Astrocyte (in vitro differentiated cells and primary cell): ENCODE data around the gene ADGRA1. TPM values are rescaled to one million over a fixed set of nuclear protein-coding genes. Genes with fewer than 3 reads are reported as not detected.

Source experiments
- DNase-seq: peaks from one replicate; pipeline ENCODE4 v3.0.0-alpha.2; 2010; ENCODE audit warnings: low read depth
- FAIRE-seq: peaks from 2 replicates; lab custom pipeline; 2011; peaks lifted over from hg19 to GRCh38; lab: Jason Lieb, UNC
- H2AFZ ChIP-seq: 2 replicates; pipeline ENCODE4 v1.6.0; 2012; ENCODE audit warnings: low read depth, low read length, inconsistent platforms
- H3K27ac ChIP-seq: 2 replicates; pipeline ENCODE4 v1.5.1; 2011; ENCODE audit warnings: low read depth, low read length, inconsistent platforms
- H3K27me3 ChIP-seq: 2 replicates; pipeline ENCODE4 v1.6.0; 2011; ENCODE audit warnings: low read length, inconsistent platforms; ENCODE audit not compliant: insufficient read depth
- H3K36me3 ChIP-seq: 2 replicates; pipeline ENCODE4 v1.5.1; 2011; ENCODE audit warnings: low read length, inconsistent platforms; ENCODE audit not compliant: insufficient read depth
- H3K4me1 ChIP-seq: 2 replicates; pipeline ENCODE4 v1.5.1; 2011; ENCODE audit warnings: low read length, inconsistent platforms; ENCODE audit not compliant: insufficient read depth
- H3K4me2 ChIP-seq: 2 replicates; pipeline ENCODE4 v1.6.0; 2012; ENCODE audit warnings: low read length, inconsistent platforms
- H3K4me3 ChIP-seq: 2 replicates; pipeline ENCODE4 v1.5.1; 2011; ENCODE audit warnings: low read depth, mild to moderate bottlenecking, low read length, inconsistent platforms; ENCODE audit not compliant: insufficient read depth
- H3K79me2 ChIP-seq: 2 replicates; pipeline ENCODE4 v1.6.0; 2012; ENCODE audit warnings: mild to moderate bottlenecking, low read length, inconsistent platforms; ENCODE audit not compliant: insufficient read depth
- H3K9ac ChIP-seq: 2 replicates; pipeline ENCODE4 v1.6.0; 2012; ENCODE audit warnings: mild to moderate bottlenecking, low read length, inconsistent platforms
- H3K9me3 ChIP-seq: 2 replicates; pipeline ENCODE4 v1.5.1; 2012; ENCODE audit warnings: low read depth, mild to moderate bottlenecking, low read length, inconsistent platforms; ENCODE audit not compliant: insufficient read depth
- H4K20me1 ChIP-seq: 2 replicates; pipeline ENCODE4 v1.6.0; 2012; ENCODE audit warnings: low read length, inconsistent platforms; ENCODE audit not compliant: insufficient read depth
- H3K27ac Mint-ChIP-seq: one replicate; pipeline ENCODE4 v1.8.0; 2021; ENCODE audit warnings: mild to moderate bottlenecking, mixed read lengths; ENCODE audit not compliant: unreplicated experiment
- H3K27me3 Mint-ChIP-seq: one replicate; pipeline ENCODE4 v1.8.0; 2021; ENCODE audit warnings: low read depth, mixed read lengths; ENCODE audit not compliant: unreplicated experiment
- H3K36me3 Mint-ChIP-seq: one replicate; pipeline ENCODE4 v1.8.0; 2021; ENCODE audit warnings: low read depth, mixed read lengths; ENCODE audit not compliant: unreplicated experiment
- H3K4me1 Mint-ChIP-seq: one replicate; pipeline ENCODE4 v1.8.0; 2021; ENCODE audit warnings: low read depth, mixed read lengths; ENCODE audit not compliant: unreplicated experiment
- H3K4me3 Mint-ChIP-seq: one replicate; pipeline ENCODE4 v1.8.0; 2021; ENCODE audit warnings: mild to moderate bottlenecking, moderate library complexity, mixed read lengths; ENCODE audit not compliant: unreplicated experiment
- H3K9me3 Mint-ChIP-seq: one replicate; pipeline ENCODE4 v1.8.0; 2021; ENCODE audit warnings: mild to moderate bottlenecking, mixed read lengths; ENCODE audit not compliant: unreplicated experiment
- CTCF ChIP-seq: IDR thresholded peaks from 2 replicates; pipeline ENCODE4 v1.5.1; 2011; ENCODE audit warnings: low read depth, mild to moderate bottlenecking, inconsistent platforms, low read length, moderate library complexity; ENCODE audit not compliant: insufficient read depth
- EZH2 ChIP-seq: IDR thresholded peaks from 2 replicates; pipeline ENCODE4 v1.6.1; 2012; ENCODE audit warnings: mild to moderate bottlenecking, low read length, inconsistent platforms; ENCODE audit not compliant: insufficient read depth
- total RNA-seq: library from RNA; stranded (reverse); gene quantifications from 2 replicates; pipeline ENCODE4 v1.2.1, GENCODE V29; 2021

The ADGRA1 gene
- total RNA-seq, 1 donor from 2014 or later, result not detected

DNA sequence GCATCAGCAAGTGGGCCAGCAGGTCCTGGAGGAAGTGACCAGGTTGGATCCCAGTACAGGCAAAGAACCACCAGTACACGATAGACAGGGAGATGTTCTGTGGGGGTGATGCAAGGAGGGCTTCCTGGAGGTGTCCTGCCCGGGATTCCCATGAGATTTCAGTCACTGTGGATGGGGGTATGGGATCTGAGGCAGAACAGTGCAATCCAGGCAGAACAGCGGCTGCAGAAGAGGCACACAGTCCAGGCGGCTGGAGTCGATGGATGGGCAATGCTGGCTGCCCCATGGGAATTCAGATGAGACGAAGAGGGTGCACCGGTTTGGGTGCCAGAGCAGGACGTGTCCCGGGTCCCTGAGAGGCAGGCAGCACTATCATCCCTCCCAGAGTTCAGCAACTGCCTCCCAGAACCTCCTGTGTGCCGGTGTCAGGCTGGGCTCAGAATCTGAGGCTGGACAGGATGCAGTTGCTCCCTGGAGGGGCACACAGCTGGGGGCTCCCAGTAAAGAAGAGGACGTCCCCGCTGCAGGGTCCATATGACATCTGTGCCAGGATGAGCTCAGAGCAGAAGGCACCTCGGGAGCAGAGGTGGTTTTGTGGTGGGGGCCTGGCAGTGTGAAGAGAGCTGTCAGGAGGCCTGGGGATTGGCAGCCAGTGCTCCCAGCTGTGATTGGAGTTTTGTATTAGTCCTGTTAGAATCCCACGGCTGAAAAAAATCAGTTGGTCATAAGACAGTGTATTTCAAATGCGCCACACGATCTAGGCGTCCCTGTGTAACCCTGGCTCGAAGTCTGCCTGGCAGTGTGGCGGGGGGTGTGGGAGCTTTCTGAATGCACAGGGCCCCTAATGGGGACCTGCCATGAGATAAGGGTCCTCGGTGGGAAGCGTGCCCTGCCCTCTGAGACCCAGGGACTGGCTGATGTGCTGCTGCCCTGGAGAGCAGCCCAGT is 75.5 kb downstream of the ADGRA1 start:
- no peak for TF ChIP-seq EZH2
- no peak for TF ChIP-seq CTCF
- DNase-seq (no peak), FAIRE-seq (no peak)
- Histone ChIP-seq H3K27ac (no peak overlapping the region), H3K9me3 (no peaks in the 10 kb centered on the region), H3K4me2 (no peak overlapping the region), H3K4me1 (no peaks in the 10 kb centered on the region), H3K9ac (no peak overlapping the region), H3K4me3 (no peak overlapping the region), H3K79me2 (no peaks in the 10 kb centered on the region), H2AFZ (no peak overlapping the region), H3K27me3 (peaks cover 15% of the 10 kb centered on the region), H4K20me1 (no peaks in the 10 kb centered on the region), H3K36me3 (no peaks in the 10 kb centered on the region)
- peaks cover 20% of the 10 kb centered on the region for H3K27me3 Mint-ChIP-seq
- H3K36me3 Mint-ChIP-seq, result no peaks in the 10 kb centered on the region
- no peak overlapping the region for H3K4me3 Mint-ChIP-seq
- no peaks in the 10 kb centered on the region for H3K9me3 Mint-ChIP-seq
- H3K4me1 Mint-ChIP-seq, result no peaks in the 10 kb centered on the region
- H3K27ac Mint-ChIP-seq, result no peak overlapping the region

DNA sequence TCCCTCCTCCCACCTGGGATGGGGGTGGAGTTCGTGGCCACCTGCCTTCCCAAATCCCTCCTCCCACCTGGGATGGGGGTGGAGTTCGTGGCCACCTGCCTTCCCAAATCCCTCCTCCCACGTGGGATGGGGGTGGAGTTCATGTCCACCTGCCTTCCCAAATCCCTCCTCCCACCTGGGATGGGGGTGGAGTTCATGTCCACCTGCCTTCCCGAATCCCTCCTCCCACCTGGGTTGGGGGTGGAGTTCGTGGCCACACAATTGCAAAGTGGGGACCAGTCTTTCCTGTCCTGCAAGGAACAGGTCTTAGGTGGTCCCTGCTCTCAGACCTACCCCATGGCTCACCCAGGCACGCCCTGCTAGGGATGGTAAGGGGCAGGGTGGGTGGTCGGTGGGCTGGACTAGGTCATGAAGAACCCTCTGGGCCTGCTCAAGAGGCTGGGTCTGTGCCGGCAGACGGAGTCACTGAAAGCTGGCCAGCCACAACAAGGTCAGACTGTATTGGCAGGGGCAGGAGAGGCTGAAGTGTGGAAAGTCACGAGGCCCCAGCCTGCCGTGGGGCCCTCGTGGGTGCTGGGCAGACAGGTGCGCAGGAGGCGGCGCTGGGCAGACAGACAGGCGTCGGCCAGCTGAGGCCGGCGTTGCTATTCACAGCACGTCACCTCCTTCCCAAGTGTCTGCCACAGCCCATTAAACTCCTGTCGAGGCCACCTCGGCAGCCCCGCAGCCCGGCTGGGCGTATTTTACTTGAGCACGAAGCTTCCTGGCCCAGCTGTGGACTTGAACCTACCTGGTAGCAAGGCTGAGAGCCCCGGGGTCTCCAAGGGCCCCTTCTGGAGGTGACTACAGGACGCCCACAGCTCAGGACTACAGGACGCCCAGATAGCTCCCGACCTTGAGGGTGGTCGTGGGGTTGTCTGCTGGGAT is 76.4 kb downstream of the ADGRA1 start:
- DNase-seq (no peak), FAIRE-seq (no peak)
- Histone ChIP-seq H2AFZ (no peak overlapping the region), H3K36me3 (no peaks in the 10 kb centered on the region), H3K9me3 (no peaks in the 10 kb centered on the region), H3K4me2 (no peak overlapping the region), H4K20me1 (no peaks in the 10 kb centered on the region), H3K79me2 (no peaks in the 10 kb centered on the region), H3K9ac (no peak overlapping the region), H3K4me1 (no peaks in the 10 kb centered on the region), H3K27ac (no peak overlapping the region), H3K4me3 (no peak overlapping the region), H3K27me3 (peaks cover 15% of the 10 kb centered on the region)
- Mint-ChIP-seq H3K4me3 (no peak overlapping the region), H3K9me3 (no peaks in the 10 kb centered on the region), H3K27me3 (peaks cover 23% of the 10 kb centered on the region), H3K36me3 (peaks cover 4% of the 10 kb centered on the region), H3K27ac (no peak overlapping the region), H3K4me1 (no peaks in the 10 kb centered on the region)
- TF ChIP-seq CTCF, result no peak
- no peak for TF ChIP-seq EZH2
